ENCODE measurements around the gene DNMT3L. TPM values are rescaled to one million over a fixed set of nuclear protein-coding genes. Genes with fewer than 3 reads are reported as not detected.
"Not testable (repeated sequence)": the region's sequence is repeated elsewhere in the genome, so short reads cannot be mapped to it uniquely, and the experiment has no call there.

The DNMT3L gene
- total RNA-seq, 1 donor from 2014 or later, result not detected

DNA sequence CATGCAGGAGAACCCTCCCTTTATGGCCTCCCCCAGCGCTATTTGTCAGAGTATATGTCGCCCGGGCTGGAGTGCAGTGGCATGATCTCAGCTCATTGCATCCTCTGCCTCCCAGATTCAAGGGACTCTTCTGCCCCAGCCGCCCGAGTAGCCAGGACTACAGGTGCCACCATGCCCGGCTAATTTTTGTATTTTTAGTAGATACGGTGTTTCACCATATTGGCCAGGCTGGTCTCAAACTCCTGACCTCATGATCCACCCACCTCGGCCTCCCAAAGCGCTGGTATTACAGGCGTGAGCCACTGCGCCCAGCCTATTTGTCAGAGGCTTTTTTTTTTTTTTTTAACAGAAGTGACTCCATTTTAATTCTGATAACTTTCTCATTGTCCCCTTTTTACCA lies 61.7 kb downstream of the DNMT3L start:
- H3K4me1 ChIP-seq (ENCODE audit: control insufficient read depth in 3 of 3, insufficient read depth in 3 of 3, low read length in 3 of 3); H3K9ac ChIP-seq (ENCODE audit: low read depth in 1 of 3, low read length in 3 of 3); H3K4me3 ChIP-seq (ENCODE audit: low read length in 3 of 3); H3K27ac ChIP-seq (ENCODE audit: low read depth, low read length); H3K27me3 ChIP-seq (ENCODE audit: control insufficient read depth in 3 of 3, insufficient read depth in 3 of 3, low read length in 3 of 3); H3K36me3 ChIP-seq (ENCODE audit: control insufficient read depth in 3 of 3, insufficient read depth in 3 of 3, low read length in 3 of 3); H3K9me3 ChIP-seq (ENCODE audit: control insufficient read depth in 3 of 3, low read length in 3 of 3): not testable (repeated sequence)

DNA sequence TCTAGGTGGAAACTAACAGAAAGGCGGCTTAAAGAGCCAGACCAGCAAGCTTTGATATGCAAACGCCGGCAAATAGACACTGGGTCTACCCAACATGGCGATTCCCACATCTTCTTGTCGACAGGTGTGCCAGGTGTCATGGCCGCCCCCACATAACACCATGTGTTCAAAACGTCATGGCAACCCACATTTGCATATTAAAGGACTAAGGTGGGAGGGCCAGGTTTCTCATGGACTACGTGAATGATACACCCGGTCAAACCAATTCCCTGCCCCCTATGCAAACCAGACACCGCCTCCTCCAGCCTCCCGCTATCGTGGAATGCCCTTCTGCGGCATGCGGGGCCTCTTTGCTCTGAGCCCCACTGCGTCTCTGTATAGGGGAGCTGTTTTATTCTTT lies 62.2 kb downstream of the DNMT3L start:
- Histone ChIP-seq H3K36me3 (ENCODE audit: control insufficient read depth in 3 of 3, insufficient read depth in 3 of 3, low read length in 3 of 3) (no peaks in the 10 kb centered on the region), H3K4me3 (ENCODE audit: low read length in 3 of 3) (no peak overlapping the region), H3K9ac (ENCODE audit: low read depth in 1 of 3, low read length in 3 of 3) (no peak overlapping the region), H3K9me3 (ENCODE audit: control insufficient read depth in 3 of 3, low read length in 3 of 3) (no peaks in the 10 kb centered on the region), H3K4me1 (ENCODE audit: control insufficient read depth in 3 of 3, insufficient read depth in 3 of 3, low read length in 3 of 3) (no peaks in the 10 kb centered on the region), H3K27me3 (ENCODE audit: control insufficient read depth in 3 of 3, insufficient read depth in 3 of 3, low read length in 3 of 3) (no peaks in the 10 kb centered on the region), H3K27ac (ENCODE audit: low read depth, low read length) (no peak overlapping the region)

DNA sequence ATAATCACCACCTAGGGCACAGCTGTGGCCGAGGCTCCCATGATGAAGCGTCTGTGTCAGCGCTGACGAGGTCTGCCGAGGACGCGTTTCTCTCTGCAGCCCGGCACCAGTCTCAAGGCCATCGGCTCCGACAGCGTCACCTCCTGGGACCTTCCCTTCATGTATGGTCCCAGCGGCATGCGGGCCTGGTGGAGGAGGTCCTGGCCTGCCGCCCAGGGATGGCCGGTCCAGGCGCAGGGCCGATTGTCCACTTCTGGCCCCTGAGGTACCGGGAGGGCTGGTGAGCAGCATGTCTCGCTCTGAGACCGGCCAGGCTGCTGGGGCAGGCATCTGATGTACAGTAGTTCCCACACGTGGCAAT lies 64.6 kb downstream of the DNMT3L start:
- not testable (repeated sequence) for H3K9me3 ChIP-seq (ENCODE audit: control insufficient read depth in 3 of 3, low read length in 3 of 3); H3K9ac ChIP-seq (ENCODE audit: low read depth in 1 of 3, low read length in 3 of 3); H3K27ac ChIP-seq (ENCODE audit: low read depth, low read length); H3K27me3 ChIP-seq (ENCODE audit: control insufficient read depth in 3 of 3, insufficient read depth in 3 of 3, low read length in 3 of 3); H3K36me3 ChIP-seq (ENCODE audit: control insufficient read depth in 3 of 3, insufficient read depth in 3 of 3, low read length in 3 of 3); H3K4me3 ChIP-seq (ENCODE audit: low read length in 3 of 3); H3K4me1 ChIP-seq (ENCODE audit: control insufficient read depth in 3 of 3, insufficient read depth in 3 of 3, low read length in 3 of 3)

Small RNA genes within 50 kb of the gene (small RNA-seq; reads per million reads assigned to genes)
- gene AP001059.3, result not detected

Other genes with a start within 250 kb of the DNMT3L start
- gene TRAPPC10, start 249.6 kb downstream of the DNMT3L start, total RNA-seq, result 7.3 TPM
- gene PWP2, start 154.5 kb downstream of the DNMT3L start, total RNA-seq, result 7.3 TPM
- 15.1 TPM for gene GATD3, start 128.2 kb downstream of the DNMT3L start, total RNA-seq
- gene ICOSLG, start 21.0 kb downstream of the DNMT3L start, total RNA-seq, result 2.6 TPM
- gene AIRE, start 24.0 kb upstream of the DNMT3L start, total RNA-seq, result not detected
- gene PFKL, start 38.2 kb upstream of the DNMT3L start, total RNA-seq, result 72.0 TPM
- 11.0 TPM for gene CFAP410, start 77.5 kb upstream of the DNMT3L start, total RNA-seq
- 1.6 TPM for gene TRPM2, start 91.7 kb upstream of the DNMT3L start, total RNA-seq
- 0.52 TPM for gene LRRC3, start 193.6 kb upstream of the DNMT3L start, total RNA-seq

All from skeletal muscle tissue (tissue), 5 donors.